Kidney epithelial cell (primary cell): ENCODE measurements around the gene SPATA16. TPM values are rescaled to one million over a fixed set of nuclear protein-coding genes. Genes with fewer than 3 reads are reported as not detected.
"Not testable (repeated sequence)": the region's sequence is repeated elsewhere in the genome, so short reads cannot be mapped to it uniquely, and the experiment has no call there.

ENCODE experiments used
- DNase-seq: peaks from one replicate; pipeline ENCODE4 v3.0.0-alpha.2; 2010; ENCODE audit warnings: low read depth
- H3K27me3 ChIP-seq: 2 replicates; pipeline ENCODE4 v1.6.0; 2011; ENCODE audit warnings: low read length; ENCODE audit not compliant: control insufficient read depth, insufficient read depth
- H3K36me3 ChIP-seq: 2 replicates; pipeline ENCODE4 v1.5.1; 2011; ENCODE audit warnings: low read length; ENCODE audit not compliant: control insufficient read depth, insufficient read depth
- H3K4me3 ChIP-seq: 2 replicates; pipeline ENCODE4 v1.5.1; 2011; ENCODE audit warnings: low read depth, mild to moderate bottlenecking, control low read depth, low read length
- total RNA-seq: library from RNA; depleted of rRNA; stranded (reverse); fragments of >200 nt; gene quantifications from 2 replicates; pipeline ENCODE4 v1.2.3, GENCODE V29; 2015
- TF ChIP-seq, protein P1 (sequence below): IDR thresholded peaks from 2 replicates; pipeline ENCODE4 v1.5.1; 2011; ENCODE audit warnings: mild to moderate bottlenecking, moderate library complexity, low read length, control low read depth, inconsistent platforms; ENCODE audit not compliant: insufficient read depth, poor library complexity, severe bottlenecking

The SPATA16 gene, protein sequence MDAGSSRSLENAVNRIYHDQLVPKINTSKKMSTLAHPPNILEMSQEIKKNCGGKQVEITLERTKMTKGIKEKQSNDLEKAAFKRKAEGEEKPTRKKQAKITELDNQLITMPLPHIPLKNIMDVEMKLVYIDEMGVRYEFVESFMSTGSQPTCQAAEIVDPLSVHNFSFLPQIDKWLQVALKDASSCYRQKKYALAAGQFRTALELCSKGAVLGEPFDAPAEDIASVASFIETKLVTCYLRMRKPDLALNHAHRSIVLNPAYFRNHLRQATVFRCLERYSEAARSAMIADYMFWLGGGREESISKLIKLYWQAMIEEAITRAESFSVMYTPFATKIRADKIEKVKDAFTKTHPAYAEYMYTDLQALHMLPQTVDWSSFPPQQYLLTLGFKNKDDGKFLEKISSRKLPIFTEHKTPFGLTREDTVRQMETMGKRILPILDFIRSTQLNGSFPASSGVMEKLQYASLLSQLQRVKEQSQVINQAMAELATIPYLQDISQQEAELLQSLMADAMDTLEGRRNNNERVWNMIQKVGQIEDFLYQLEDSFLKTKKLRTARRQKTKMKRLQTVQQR
- total RNA-seq, result not detected in 2 replicates

DNA sequence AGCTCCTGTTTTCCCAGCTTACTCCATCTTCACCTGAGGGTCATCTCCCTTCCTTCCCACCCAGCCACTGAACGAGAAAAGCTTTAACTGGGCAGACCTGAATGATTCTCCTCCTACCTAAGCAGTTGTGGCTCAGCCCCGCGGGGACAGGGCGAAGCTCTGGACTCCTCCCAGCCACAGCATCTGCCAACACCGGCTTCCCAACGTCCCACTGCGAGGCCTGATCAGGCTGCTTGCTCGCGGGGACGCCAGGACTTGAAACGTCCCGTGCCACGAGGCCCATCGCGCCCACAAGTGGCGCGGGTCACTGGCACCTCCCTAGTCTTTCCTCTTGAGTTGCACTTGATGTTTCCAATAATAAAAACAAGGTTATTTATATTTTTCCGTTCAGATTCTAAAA is at the start of gene SPATA16:
Gene SPATA16, minus strand, starts transcription at position 250 of the 400 bp plus-strand sequence. CDS start 23,504 bp downstream, outside the sequence.
- DNase-seq, result no peak
- Histone ChIP-seq H3K27me3 (no peaks in the 10 kb centered on the region), H3K4me3 (no peak within 1 kb of the TSS), H3K36me3 (no peaks in the 10 kb centered on the region)
- TF ChIP-seq, protein P1, sequence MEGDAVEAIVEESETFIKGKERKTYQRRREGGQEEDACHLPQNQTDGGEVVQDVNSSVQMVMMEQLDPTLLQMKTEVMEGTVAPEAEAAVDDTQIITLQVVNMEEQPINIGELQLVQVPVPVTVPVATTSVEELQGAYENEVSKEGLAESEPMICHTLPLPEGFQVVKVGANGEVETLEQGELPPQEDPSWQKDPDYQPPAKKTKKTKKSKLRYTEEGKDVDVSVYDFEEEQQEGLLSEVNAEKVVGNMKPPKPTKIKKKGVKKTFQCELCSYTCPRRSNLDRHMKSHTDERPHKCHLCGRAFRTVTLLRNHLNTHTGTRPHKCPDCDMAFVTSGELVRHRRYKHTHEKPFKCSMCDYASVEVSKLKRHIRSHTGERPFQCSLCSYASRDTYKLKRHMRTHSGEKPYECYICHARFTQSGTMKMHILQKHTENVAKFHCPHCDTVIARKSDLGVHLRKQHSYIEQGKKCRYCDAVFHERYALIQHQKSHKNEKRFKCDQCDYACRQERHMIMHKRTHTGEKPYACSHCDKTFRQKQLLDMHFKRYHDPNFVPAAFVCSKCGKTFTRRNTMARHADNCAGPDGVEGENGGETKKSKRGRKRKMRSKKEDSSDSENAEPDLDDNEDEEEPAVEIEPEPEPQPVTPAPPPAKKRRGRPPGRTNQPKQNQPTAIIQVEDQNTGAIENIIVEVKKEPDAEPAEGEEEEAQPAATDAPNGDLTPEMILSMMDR, result no peak

DNA sequence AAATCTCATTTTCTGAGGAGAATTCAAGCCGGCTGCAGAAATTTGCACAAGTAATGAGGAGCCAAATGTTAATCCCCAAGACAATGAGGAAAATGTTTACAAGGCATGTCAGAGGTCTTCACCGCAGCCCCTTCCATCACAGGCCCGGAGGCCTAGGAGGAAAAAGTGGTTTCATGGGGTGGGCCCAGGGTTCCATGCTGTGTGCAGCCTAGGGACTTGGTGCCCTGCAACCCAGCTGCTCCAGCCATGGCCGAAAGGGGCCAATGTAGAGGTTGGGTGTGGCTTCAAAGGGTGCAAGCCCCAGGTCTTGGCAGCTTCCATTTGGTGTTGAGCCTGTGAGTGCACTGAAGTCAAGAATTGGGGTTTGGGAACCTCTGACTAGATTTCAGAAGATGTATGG is 42.0 kb upstream of the SPATA16 start:
- not testable (repeated sequence) for H3K27me3 ChIP-seq, H3K4me3 ChIP-seq, H3K36me3 ChIP-seq, DNase-seq

DNA sequence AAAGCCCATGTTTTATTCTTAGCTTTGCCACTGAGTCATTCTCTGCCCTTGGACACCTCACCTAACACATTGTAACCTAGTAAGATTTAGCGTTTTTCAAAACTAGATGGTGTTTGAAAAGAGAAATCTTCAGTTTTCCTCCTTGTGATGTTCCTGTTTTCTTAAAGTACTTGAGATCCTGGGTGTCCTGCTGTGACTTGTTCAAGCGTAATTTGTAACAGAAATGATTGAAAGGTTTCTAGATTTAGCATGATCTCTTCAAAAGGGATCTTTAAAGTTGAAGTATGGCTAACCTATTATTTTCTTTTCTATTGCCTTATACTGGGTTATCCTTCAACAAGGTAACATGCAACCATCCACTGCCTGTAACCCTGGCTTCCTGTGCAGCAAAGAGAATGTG is 32.6 kb upstream of the SPATA16 start:
- no peak overlapping the region for H3K4me3 ChIP-seq
- no peak for DNase-seq
- no peaks in the 10 kb centered on the region for H3K36me3 ChIP-seq
- TF ChIP-seq, protein P1, result no peak
- H3K27me3 ChIP-seq, result no peaks in the 10 kb centered on the region

DNA sequence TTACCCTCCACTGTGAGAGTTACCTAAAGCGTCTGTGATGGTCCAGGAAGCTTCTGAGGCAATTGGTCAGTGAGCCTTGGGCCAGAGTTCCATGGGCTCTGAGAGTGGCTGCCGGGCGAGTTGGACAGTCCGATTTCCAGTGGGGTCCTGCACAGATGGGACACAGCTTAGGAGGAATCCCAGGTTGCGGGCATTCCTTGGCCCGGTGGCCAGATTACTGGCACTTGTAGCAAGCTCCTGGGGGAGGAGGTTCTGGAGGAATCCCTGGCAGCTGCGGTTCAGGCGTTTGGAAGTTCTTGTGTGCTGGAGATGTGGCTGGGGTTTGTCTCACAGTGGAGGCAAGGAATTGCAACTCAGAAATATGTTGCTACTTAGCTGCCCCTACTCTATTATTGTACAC is 18.1 kb upstream of the SPATA16 start:
- not testable (repeated sequence) for H3K36me3 ChIP-seq, H3K4me3 ChIP-seq, H3K27me3 ChIP-seq, DNase-seq

DNA sequence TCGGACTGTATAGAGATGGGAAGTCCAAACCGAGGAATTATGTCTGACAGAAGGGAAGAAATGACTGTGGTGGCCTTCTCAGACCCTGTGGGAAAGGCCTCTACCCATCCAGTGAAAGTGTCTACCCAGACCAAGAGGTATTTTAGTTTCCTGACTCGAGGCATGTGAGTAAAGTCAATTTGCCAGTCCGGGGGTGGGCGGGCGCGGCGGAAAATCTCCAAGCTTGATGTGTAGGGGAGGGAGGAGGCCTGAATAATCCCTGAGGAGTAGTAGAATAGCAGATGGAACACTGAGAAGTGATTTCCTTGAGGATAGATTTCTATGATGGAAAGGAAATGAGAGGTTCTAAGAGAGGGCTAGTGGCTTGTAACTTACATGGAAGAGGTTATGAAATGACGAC is 15.5 kb upstream of the SPATA16 start:
- not testable (repeated sequence) for H3K36me3 ChIP-seq, H3K4me3 ChIP-seq, H3K27me3 ChIP-seq, DNase-seq

DNA sequence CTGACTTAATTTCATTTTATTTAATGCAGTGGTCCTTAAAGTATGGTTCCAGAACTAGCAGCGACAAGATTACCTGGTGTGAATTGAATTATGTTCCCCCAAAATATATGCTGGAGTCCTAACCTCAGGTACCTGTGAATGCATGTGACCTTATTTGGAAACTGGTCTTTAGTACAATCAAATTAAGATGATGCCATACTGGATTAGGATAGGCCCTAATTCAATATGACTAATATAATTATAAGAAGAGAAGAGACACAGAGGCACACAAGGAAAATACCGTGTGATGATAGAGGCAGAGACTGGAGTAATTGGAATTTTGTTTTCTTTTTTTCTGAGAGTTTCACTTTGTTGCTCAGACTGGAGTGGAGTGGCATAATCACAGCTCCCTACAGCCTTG is 12.6 kb upstream of the SPATA16 start:
- TF ChIP-seq, protein P1, result no peak
- Histone ChIP-seq H3K4me3 (no peak overlapping the region), H3K27me3 (no peaks in the 10 kb centered on the region), H3K36me3 (no peaks in the 10 kb centered on the region)
- no peak for DNase-seq

DNA sequence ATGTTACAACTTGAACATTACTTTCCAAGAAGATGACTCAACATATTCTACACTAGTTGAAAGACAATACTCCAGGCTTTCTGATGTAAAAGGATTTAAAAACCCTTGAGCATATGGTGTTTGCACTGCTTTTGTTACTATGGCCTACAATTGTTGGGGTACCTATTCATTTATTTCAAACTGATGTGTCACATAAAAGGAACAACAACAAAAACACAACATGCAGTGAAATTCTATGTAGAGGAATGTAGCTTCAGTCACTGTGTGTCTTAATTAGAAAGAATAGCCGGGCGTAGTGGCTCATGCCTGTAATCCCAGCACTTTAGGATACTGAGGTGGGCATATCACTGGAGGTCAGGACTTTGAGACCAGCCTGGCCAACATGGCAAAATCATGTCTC is 1.6 kb downstream of the SPATA16 start:
- DNase-seq, result no peak
- TF ChIP-seq, protein P1, result no peak
- H3K4me3 ChIP-seq, result no peak overlapping the region
- H3K27me3 ChIP-seq, result no peaks in the 10 kb centered on the region
- H3K36me3 ChIP-seq, result no peaks in the 10 kb centered on the region
